Measurements from ENCODE around the gene GINS1.
"Not testable (repeated sequence)": the region's sequence is repeated elsewhere in the genome, so short reads cannot be mapped to it uniquely, and the experiment has no call there.

Gene GINS1

GRCh38 chr20:25454153-25454900, 46.9 kb downstream of the GINS1 start:
- no peak for DNase-seq (ENCODE audit: low read depth in 2 of 2)

DNA sequence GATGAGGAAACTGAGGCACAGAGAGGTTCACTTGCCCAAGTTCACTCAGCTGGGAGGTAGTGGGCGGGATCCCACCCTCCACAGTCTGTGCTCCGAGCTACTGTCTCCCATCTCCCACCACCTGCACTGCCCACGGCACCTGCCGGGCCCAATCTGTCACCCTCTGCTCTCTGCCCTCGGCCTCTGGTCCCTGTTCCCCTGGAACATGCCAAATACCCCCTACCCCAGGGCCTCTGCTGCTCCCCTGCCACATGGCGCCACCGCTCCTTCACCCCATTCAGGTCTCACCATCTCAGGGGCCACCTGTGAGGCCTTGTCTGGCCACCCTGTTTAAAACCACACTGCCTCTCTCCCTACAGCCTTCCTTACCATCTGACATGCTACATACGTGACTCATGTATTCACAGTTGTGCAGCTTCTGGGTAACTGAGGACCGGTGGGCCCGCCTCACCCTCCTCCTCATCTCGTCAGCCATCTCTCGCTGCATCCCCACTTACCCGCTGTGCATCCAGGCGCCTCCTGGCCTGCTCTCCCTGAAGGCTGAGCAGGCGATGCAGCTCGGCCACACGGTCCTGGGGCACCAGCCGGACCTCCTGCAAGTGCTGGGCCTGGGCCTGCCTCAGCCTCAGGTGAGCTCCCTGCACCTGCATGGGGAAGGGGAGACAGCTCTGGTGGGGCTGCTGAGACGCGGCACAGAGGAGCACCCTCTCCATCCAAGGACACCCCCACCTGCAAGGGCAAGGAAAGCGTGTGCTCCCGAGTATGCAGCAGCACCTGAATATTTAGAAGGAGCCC, 50.6 kb downstream of the GINS1 start:
- no peak for DNase-seq (ENCODE audit: low read depth in 2 of 2)

GRCh38 chr20:25459111-25459830, 51.8 kb downstream of the GINS1 start:
- no peak for DNase-seq (ENCODE audit: low read depth in 2 of 2)

DNA sequence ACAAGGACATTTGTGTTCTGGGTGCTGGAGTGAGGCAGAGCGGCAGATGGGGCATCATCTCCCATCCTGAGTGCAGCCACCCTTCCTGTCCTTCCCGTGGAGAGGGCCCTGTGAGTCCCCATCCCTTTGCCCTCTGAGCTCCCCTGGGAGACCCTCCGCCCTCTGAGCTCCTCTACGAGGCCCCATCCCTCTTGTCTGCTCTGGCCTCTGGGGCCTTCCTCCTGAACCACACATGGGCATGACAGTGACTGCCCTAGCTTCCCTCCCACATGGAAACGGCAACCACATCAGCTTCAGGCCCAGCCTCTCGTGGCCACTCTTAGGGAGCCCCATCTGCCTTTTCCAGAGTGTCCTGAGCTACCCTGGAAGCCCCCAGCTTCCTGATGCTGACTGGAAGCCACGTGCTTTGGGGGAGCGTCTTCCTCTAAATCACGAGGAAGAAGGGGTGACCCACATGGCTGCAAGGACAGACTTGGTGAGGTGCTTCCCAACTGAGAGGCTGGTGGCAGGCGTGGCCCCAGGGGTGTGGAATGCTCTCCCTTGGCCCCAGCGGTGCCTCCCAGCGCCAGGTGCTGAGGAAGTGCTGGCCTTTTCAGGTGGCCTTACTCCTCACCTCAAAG, 52.6 kb downstream of the GINS1 start:
- DNase-seq (ENCODE audit: low read depth in 2 of 2), result no peak

GRCh38 chr20:25460566-25461280, 53.2 kb downstream of the GINS1 start:
- no peak for DNase-seq (ENCODE audit: low read depth in 2 of 2)

GRCh38 chr20:25461281-25461650, 53.8 kb downstream of the GINS1 start:
- DNase-seq (ENCODE audit: low read depth in 2 of 2), result no peak

GRCh38 chr20:25461786-25462545, 54.5 kb downstream of the GINS1 start:
- DNase-seq (ENCODE audit: low read depth in 2 of 2), result no peak

DNA sequence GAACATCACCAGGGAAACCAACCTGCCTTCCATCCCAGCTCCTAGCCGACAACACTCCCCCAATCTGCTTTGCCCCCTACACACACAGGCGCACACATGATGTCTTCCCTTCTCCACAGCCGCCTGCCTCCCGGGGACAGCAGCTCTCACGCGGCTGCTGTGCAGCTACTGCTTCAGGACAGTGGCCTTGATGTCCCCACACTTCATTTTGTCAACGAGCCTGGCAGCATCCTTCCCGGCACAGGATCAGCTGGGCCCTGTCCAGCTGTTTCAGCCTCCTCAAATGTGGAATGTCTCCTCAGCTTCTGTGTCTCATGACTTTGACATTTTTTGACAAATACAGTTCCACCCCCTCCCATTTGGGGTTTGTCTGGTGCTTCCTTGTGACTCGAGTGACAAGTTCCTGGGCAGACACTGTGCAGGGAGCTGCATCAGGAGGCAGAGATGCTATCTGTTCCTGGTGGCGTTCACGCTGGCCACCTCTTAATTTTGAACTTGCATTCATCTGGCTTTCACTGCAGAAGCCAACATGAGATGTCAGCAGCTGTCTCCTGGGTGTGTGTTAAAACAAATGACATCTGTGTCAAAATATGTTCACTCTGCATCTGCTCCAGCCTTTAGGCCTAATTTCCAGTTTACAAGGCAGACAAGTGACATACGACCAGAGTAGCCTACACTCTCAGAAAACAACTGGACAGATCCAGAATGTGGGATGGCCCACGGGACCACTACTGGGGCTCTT, 57.2 kb downstream of the GINS1 start:
- no peak for DNase-seq (ENCODE audit: low read depth in 2 of 2)

DNA sequence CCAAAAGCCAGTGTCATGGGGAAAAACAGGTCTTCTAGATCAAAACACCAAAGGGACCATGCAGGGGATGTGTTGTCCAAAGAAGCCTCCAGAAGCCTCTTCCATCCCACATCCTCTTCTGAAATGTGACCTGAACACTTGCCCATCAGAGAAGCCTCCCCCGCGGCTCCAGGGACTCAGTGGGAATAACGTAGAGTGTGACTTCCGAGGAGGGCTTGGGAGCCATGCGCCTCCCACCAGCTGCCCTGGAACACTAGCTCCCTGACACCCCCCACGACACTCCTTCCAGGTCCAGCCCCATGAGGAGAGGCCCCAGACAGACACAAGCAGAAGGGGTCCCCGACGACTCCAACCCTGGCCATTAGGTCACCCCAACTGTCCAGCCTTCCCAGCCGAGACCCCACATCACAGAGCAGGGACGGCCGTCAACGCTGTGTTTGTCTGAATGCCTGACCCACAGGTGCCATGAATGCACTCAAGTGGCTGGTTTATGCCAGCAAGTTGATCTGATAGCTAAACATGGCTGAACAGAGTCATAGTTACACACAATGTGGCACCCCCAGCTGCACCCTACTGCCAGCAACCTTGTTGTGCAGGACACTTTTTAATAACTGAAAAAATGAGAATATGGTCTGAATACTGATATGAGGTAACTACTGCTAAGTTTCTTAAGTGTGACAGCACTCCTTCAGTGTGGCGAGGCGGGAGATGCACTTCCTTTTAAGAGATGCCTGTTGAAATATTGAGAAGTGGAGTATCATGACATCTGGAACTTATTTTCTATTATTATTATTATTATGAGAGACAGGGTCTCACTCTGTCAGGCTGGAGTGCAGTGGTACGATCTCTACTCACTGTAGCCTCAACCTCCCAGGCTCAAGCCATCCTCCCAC, 58.0 kb downstream of the GINS1 start:
- DNase-seq (ENCODE audit: low read depth in 2 of 2), result no peak

- DNase-seq (ENCODE audit: low read depth in 2 of 2), result no peak
Observed at GRCh38 chr20:25466846-25467245, 59.4 kb downstream of the GINS1 start.

DNA sequence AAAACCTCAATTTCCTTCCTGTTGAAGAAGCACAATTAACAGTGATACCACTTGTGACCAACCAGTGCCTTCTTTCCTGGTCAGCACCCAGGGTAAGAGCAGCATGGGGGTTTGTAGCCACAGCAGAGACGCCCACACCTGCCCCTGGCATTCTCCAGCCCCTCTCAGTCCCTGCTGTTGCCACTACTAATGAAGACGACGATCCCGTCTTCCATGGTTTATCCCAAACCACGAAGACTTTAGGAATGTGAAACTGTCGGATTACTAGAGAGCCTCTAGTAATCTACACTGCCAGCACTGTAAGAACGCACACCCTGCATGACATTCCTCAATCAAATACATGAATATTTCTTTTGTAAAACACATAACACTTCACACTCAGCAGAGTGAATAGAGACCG, 60.0 kb downstream of the GINS1 start:
- DNase-seq (ENCODE audit: low read depth in 2 of 2), result no peak

DNA sequence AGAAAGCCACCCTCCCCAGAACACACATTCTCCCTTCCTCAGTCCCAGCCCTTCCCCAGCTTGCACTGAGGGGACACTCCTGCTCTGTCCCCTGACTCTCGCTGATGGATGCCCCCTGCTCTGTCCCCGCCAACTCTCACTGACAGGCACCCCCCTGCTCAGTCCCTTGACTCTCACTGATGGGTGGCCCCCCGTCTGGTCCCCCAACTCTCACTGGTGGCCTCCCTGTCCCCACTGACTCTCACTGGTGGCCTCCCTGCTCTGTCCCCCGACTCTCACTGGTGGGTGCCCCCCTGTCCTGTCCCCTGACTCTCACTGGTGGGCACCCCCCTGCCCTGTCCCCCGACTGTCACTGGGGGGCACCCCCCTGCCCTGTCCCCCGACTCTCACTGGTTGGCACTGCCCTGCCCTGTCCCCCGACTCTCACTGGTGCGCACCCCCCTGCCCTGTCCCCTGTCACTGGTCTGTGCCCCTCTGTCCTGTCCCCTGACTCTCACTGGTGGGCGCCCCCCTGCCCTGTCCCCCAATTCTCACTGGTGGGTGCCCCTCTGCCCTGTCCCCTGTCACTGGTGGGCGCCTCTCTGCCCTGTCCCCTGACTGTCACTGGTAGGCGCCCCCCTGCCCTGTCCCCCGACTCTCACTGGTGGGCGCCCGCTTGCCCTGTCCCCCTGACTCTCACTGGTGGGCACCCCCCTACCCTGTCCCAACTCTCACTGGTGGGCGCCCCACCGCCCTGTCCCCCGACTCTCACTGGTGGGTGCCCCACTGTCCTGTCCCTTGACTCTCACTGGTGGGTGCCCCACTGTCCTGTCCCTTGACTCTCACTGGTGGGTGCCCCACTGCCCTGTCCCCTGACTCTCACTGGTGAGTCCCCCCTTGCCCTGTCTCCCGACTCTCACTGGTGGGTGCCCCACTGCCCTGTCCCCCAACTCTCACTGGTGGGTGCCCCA, 60.9 kb downstream of the GINS1 start:
- DNase-seq (ENCODE audit: low read depth in 2 of 2), result no peak

DNA sequence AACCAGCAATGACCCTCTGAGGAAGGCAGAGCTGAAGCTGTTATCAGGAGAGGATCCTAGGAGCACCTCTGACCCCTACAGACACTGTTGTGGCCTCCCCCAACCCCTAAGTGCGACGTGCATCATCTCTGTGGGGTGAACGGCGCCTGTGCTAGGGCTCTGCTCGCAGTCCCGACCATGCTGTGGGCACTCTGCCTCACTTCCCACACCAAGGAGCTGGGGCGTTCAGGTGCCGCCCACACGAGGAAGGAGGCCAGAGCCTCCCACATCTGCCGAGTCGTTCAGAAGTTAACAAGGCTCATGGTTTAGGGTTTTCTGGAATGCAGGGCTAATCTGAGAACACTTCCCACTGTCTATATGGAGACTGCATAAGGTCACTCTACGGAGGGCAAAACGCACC, 62.1 kb downstream of the GINS1 start:
- DNase-seq (ENCODE audit: low read depth in 2 of 2), result no peak

DNA sequence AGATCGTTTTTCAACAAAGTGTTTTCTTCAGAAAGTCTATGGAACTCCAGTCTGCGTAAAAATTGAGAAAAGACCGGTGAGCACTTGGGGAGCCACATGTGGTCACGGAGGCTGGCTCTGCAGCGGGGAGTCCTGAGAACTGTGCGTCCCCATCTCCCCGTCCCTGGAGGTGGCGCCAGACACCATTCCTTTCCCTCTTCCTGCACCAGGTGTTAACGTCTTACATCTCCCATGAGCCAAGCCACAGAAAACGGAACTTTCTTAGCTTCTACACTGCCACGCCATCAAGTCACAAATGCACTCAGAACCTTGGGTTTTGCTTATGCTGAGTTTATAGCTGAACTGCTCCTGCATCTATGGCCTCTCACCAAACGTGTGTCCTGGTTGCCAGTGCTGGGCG, 62.6 kb downstream of the GINS1 start:
- no peak for DNase-seq (ENCODE audit: low read depth in 2 of 2)

GRCh38 chr20:25471020-25471419, 63.5 kb downstream of the GINS1 start:
- no peak for DNase-seq (ENCODE audit: low read depth in 2 of 2)

- DNase-seq (ENCODE audit: low read depth in 2 of 2), result not testable (repeated sequence)
Observed at GRCh38 chr20:25473297-25473696, 65.8 kb downstream of the GINS1 start.

- DNase-seq (ENCODE audit: low read depth in 2 of 2), result no peak
Observed at GRCh38 chr20:25476106-25477013, 68.9 kb downstream of the GINS1 start.

All from fibroblast of skin of left biceps (primary cell).